Neuronal stem cell (in vitro differentiated cells): ENCODE measurements around the gene TAPBPL.

ENCODE experiments used
- DNase-seq: peaks from one replicate; pipeline ENCODE4 v3.0.0-alpha.2; 2013; ENCODE audit warnings: low spot score
- H2AFZ ChIP-seq: one replicate; pipeline ENCODE4 v1.6.1; 2013; ENCODE audit warnings: mild to moderate bottlenecking, low read length, inconsistent platforms
- H2AK5ac ChIP-seq: 2 replicates; pipeline ENCODE4 v1.6.1; 2013; ENCODE audit warnings: low read depth, mild to moderate bottlenecking, inconsistent platforms, low read length, moderate library complexity, mixed read lengths
- H2BK120ac ChIP-seq: 2 replicates; pipeline ENCODE4 v1.6.1; 2013; ENCODE audit warnings: low read depth, mild to moderate bottlenecking, inconsistent platforms, low read length, moderate library complexity, mixed read lengths
- H2BK12ac ChIP-seq: one replicate; pipeline ENCODE4 v1.6.1; 2013; ENCODE audit warnings: low read length, inconsistent platforms
- H2BK15ac ChIP-seq: 2 replicates; pipeline ENCODE4 v1.6.1; 2013; ENCODE audit warnings: mild to moderate bottlenecking, low read length, inconsistent platforms, mixed read lengths
- H2BK5ac ChIP-seq: one replicate; pipeline ENCODE4 v1.6.1; 2013; ENCODE audit warnings: inconsistent platforms, mild to moderate bottlenecking, low read length, moderate library complexity
- H3K14ac ChIP-seq: one replicate; pipeline ENCODE4 v1.6.1; 2013; ENCODE audit warnings: low read length, inconsistent platforms
- H3K18ac ChIP-seq: 2 replicates; pipeline ENCODE4 v1.6.1; 2013; ENCODE audit warnings: low read length, inconsistent platforms
- H3K23ac ChIP-seq: 2 replicates; pipeline ENCODE4 v1.6.1; 2013; ENCODE audit warnings: low read depth, mild to moderate bottlenecking, mixed read lengths, low read length, inconsistent platforms; ENCODE audit not compliant: poor library complexity
- H3K27ac ChIP-seq: replicated peaks from 3 replicates; pipeline ENCODE4 v1.5.1; 2013; ENCODE audit warnings: low read length, inconsistent platforms
- H3K27me3 ChIP-seq, 3 experiments: 2 replicates each; pipeline ENCODE4 v1.6.1; 2013; ENCODE audit warnings: low read length in 3 of 3, mild to moderate bottlenecking in 2 of 3, inconsistent platforms in 1 of 3, low read depth in 1 of 3, mixed read lengths in 1 of 3, moderate library complexity in 1 of 3; ENCODE audit not compliant: control insufficient read depth in 3 of 3, insufficient read depth in 3 of 3
- H3K36me3 ChIP-seq, 2 donors: replicated peaks in 1 of 2; 2 replicates each; pipeline ENCODE4 v1.6.1; 2013; ENCODE audit warnings: low read length in 2 of 2; ENCODE audit not compliant: control insufficient read depth in 2 of 2, insufficient read depth in 2 of 2
- H3K4ac ChIP-seq: 2 replicates; pipeline ENCODE4 v1.6.1; 2013; ENCODE audit warnings: inconsistent platforms, mild to moderate bottlenecking, low read length, moderate library complexity
- H3K4me1 ChIP-seq, 2 donors: 1 replicate in 1 of 2; 2 replicates in 1 of 2; pipeline ENCODE4 v1.6.1; 2013; ENCODE audit warnings: low read length in 2 of 2, low read depth in 1 of 2; ENCODE audit not compliant: control insufficient read depth in 2 of 2, insufficient read depth in 1 of 2
- H3K4me2 ChIP-seq: one replicate; pipeline ENCODE4 v1.6.1; 2013; ENCODE audit warnings: mild to moderate bottlenecking, low read length, inconsistent platforms; ENCODE audit not compliant: insufficient read depth, poor library complexity, severe bottlenecking
- H3K4me3 ChIP-seq, 2 donors: 2 replicates each; pipeline ENCODE4 v1.5.1; 2013; ENCODE audit warnings: low read length in 2 of 2, mild to moderate bottlenecking in 2 of 2, inconsistent platforms in 1 of 2, moderate library complexity in 1 of 2
- H3K79me1 ChIP-seq: one replicate; pipeline ENCODE4 v1.6.1; 2013; ENCODE audit warnings: low read depth, mild to moderate bottlenecking, inconsistent platforms, low read length, moderate library complexity
- H3K9ac ChIP-seq: one replicate; pipeline ENCODE4 v1.6.1; 2013; ENCODE audit warnings: mild to moderate bottlenecking, low read depth, low read length, inconsistent platforms; ENCODE audit not compliant: poor library complexity
- H3K9me3 ChIP-seq, 2 donors: replicated peaks in 1 of 2; 2 replicates each; pipeline versions ENCODE3 to v1.6.1; 2013; ENCODE audit warnings: low read length in 2 of 2, mild to moderate bottlenecking in 2 of 2, inconsistent platforms in 1 of 2, low read depth in 1 of 2, mixed read lengths in 1 of 2, moderate library complexity in 1 of 2; ENCODE audit not compliant: control insufficient read depth in 2 of 2, insufficient read depth in 1 of 2
- H4K8ac ChIP-seq: one replicate; pipeline ENCODE4 v1.6.1; 2013; ENCODE audit warnings: low read depth, mild to moderate bottlenecking, inconsistent platforms, low read length, moderate library complexity
- H4K91ac ChIP-seq: one replicate; pipeline ENCODE4 v1.6.1; 2013; ENCODE audit warnings: low read length, low read depth, mild to moderate bottlenecking, inconsistent platforms; ENCODE audit not compliant: poor library complexity
- WGBS, 2 donors: extraction: QIAGEN DNeasy Blood & Tissue Kit; methylation state at CpG; one replicate each; pipeline ENCODE4 v1.1.7; 2013; ENCODE audit warnings: missing lambda C conversion rate in 2 of 2, mixed read lengths in 1 of 2; ENCODE audit not compliant: insufficient read length in 2 of 2, insufficient replicate concordance in 1 of 2; ENCODE audit errors: extremely low coverage in 2 of 2; 5-methylcytosine and 5-hydroxymethylcytosine counted together

The TAPBPL gene

DNA sequence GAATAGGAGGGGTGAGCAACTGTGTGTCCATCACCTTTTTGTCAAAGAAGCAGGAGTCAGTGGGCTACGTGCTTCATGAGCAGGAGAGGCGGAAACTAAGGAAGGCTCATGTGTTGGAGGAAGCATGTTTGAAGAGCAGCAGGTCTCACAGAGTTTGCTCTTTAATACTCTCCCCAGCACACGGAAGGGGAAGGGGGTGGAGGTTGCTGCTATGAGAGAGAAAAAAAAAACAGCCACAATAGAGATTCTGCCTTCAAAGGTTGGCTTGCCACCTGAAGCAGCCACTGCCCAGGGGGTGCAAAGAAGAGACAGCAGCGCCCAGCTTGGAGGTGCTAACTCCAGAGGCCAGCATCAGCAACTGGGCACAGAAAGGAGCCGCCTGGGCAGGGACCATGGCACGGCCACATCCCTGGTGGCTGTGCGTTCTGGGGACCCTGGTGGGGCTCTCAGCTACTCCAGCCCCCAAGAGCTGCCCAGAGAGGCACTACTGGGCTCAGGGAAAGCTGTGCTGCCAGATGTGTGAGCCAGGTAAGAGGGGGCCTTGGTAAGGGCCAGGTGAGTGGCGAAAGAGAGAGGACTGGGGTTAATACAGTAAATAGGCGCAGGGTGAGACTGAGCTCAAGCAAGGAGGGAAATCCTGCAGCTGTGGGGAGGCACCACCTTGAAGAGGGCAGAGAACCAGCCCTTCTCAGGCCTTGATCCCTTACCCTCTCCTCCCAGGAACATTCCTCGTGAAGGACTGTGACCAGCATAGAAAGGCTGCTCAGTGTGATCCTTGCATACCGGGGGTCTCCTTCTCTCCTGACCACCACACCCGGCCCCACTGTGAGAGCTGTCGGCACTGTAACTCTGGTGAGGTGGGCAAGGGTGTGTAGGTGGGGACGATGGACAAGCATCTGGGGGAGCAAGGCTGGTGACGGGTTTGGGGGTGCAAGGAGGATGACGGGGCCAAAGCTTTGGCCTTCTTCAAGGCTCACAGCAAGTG is 6.8 kb upstream of the TAPBPL start, which contains the start of gene CD27:
TSS of gene CD27 (plus strand) at position 252 of the 985 bp plus-strand sequence. CDS start at position 393, 141 bp downstream.
- Histone ChIP-seq H3K36me3 (no peaks in the 10 kb centered on the region), H3K23ac (no peak within 1 kb of the TSS), H3K4ac (no peak within 1 kb of the TSS), H2BK120ac (no peak within 1 kb of the TSS), H2BK12ac (no peak within 1 kb of the TSS), H2BK5ac (no peak within 1 kb of the TSS), H3K18ac (peak within 1 kb of the TSS; percentile 42), H3K79me1 (peaks cover under 1% of the 10 kb centered on the region), H4K91ac (no peak within 1 kb of the TSS), H2AK5ac (no peak within 1 kb of the TSS), H3K27me3 (no peaks in the 10 kb centered on the region), H3K4me3 (no peak within 1 kb of the TSS), H4K8ac (no peak within 1 kb of the TSS), H3K9ac (no peak within 1 kb of the TSS), H2AFZ (no peak within 1 kb of the TSS), H3K4me2 (no peak within 1 kb of the TSS), H3K4me1 (peaks cover 2% of the 10 kb centered on the region in 2 donors), H3K9me3 (no peaks in the 10 kb centered on the region), H3K14ac (no peak within 1 kb of the TSS), H3K27ac (no peak within 1 kb of the TSS), H2BK15ac (no peak within 1 kb of the TSS)
- no CpG with 5 or more reads among the region's 16 CpGs for WGBS, 2 donors
- no peak for DNase-seq

DNA sequence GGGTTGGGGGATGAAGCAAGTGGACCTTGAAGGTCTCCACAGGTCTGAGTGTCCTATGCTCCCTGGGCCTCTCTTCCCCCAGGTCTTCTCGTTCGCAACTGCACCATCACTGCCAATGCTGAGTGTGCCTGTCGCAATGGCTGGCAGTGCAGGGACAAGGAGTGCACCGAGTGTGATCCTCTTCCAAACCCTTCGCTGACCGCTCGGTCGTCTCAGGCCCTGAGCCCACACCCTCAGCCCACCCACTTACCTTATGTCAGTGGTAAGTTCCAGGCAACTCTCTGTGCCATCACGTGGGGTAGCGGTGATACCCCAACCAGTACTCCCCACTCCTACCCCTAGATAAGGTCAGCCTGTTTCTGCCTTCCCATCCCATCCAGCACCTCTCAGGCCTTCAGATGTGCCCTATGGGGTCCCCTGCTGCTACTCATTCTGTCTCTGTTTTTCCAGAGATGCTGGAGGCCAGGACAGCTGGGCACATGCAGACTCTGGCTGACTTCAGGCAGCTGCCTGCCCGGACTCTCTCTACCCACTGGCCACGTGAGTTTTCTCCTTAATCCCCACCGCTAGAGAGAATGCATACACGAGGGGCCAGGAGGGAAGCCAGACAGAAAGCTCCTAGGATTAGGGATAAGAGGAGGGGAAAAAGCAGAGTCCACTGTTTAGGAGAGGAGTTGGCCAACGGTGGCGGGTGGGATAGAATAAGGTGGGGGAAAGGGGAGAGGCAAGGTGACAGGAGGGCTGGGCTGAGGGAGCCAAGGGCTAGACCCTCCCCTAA is 1.6 kb upstream of the TAPBPL start:
- WGBS, 2 donors = no CpG with 5 or more reads among the region's 16 CpGs
- peak overlapping the region; percentile 54 for H2AK5ac ChIP-seq
- H3K36me3 ChIP-seq = no peaks in the 10 kb centered on the region
- H3K9ac ChIP-seq = no peak overlapping the region
- peak overlapping the region; percentile 53 for H2BK12ac ChIP-seq
- no peak for DNase-seq
- H3K14ac ChIP-seq = no peak overlapping the region
- peak overlapping the region; percentile 82 for H2BK5ac ChIP-seq
- H3K27ac ChIP-seq = peak overlapping the region; percentile 91
- H3K4ac ChIP-seq = no peak overlapping the region
- no peak overlapping the region for H3K23ac ChIP-seq
- no peaks in the 10 kb centered on the region for H3K9me3 ChIP-seq
- no peak overlapping the region for H4K8ac ChIP-seq
- no peaks in the 10 kb centered on the region for H3K27me3 ChIP-seq
- no peak overlapping the region for H3K4me2 ChIP-seq
- H3K4me1 ChIP-seq = peaks cover 23 to 32% of the 10 kb centered on the region in 2 donors
- peak overlapping the region; percentile 84 for H2AFZ ChIP-seq
- H2BK15ac ChIP-seq = peak overlapping the region; percentile 6
- peaks cover 3% of the 10 kb centered on the region for H3K79me1 ChIP-seq
- H2BK120ac ChIP-seq = peak overlapping the region; percentile 50
- H4K91ac ChIP-seq = peak overlapping the region; percentile 44
- no peak overlapping the region for H3K4me3 ChIP-seq
- peak overlapping the region; percentile 78 for H3K18ac ChIP-seq

DNA sequence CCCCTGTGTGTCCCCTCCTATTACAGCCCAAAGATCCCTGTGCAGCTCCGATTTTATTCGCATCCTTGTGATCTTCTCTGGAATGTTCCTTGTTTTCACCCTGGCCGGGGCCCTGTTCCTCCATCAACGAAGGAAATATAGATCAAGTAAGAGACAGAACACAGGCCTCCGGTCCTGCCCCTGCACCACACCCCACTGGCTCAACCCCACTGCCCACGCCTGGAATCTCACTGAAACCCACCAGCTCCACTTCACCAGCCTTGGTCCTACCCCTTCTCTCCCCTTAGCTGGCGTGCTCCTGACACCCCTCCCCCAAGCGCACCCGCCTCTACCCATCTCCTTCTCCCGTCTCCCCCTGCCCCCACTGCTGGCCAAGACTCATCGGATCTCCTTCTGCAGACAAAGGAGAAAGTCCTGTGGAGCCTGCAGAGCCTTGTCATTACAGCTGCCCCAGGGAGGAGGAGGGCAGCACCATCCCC is 934 bp upstream of the TAPBPL start:
- Histone ChIP-seq H3K27me3 (no peaks in the 10 kb centered on the region), H3K4me2 (peak overlapping the region; percentile 55), H3K27ac (peak overlapping the region; percentile 91), H3K79me1 (peaks cover 3% of the 10 kb centered on the region), H3K9ac (peak overlapping the region; percentile 33), H3K18ac (peak overlapping the region; percentile 66), H3K4me3 (peak overlapping the region; percentile 44 to 46), H2BK5ac (peak overlapping the region; percentile 82), H2BK15ac (peak overlapping the region; percentile 30), H3K4me1 (peaks cover 23 to 32% of the 10 kb centered on the region in 2 donors), H3K14ac (no peak overlapping the region), H3K36me3 (no peaks in the 10 kb centered on the region), H3K9me3 (no peaks in the 10 kb centered on the region), H2AK5ac (no peak overlapping the region), H3K23ac (no peak overlapping the region), H2AFZ (peak overlapping the region; percentile 84), H4K91ac (peak overlapping the region; percentile 39), H2BK12ac (peak overlapping the region; percentile 11), H4K8ac (no peak overlapping the region), H3K4ac (no peak overlapping the region), H2BK120ac (no peak overlapping the region)
- DNase-seq = no peak
- WGBS, 2 donors = no CpG with 5 or more reads among the region's 11 CpGs
